ENCODE measurements around the gene AIMP1.

GRCh38 chr4:106355193-106355592, 38.8 kb downstream of the AIMP1 start:
- TF ChIP-seq CTCF (IDR thresholded peaks at IDR 0.05; ENCODE audit: insufficient read depth, low read depth, low read length), result no peak
- no peak for TF ChIP-seq EZH2 (IDR thresholded peaks at IDR 0.05; ENCODE audit: insufficient read depth, low read length)

Data from astrocyte (in vitro differentiated cells and primary cell).